K562 (cell line): ENCODE data around the gene NUP50. TPM values are rescaled to one million over a fixed set of nuclear protein-coding genes. Genes with fewer than 3 reads are reported as not detected.

Source experiments
- ATAC-seq: fragments of 200-7000 bp; cut with Tn5 transposase; 3 replicates; pipeline ENCODE4 v1.9.1; 2020; ENCODE audit warnings: moderate library complexity
- BruUV-seq: library from RNA; stranded (reverse); fragments of 400-500 nt; replicated peaks from 2 replicates; lab custom pipeline; 2021; lab: Mats Ljungman, UMichigan
- CTCF ChIA-PET: fragments of 300-600 bp; formaldehyde crosslinking; extraction: SDS; loops from one replicate; lab custom pipeline; 2021; ENCODE audit warnings: low intra/inter-chr PET ratio; lab: Yijun Ruan, JAX
- POLR2A ChIA-PET: fragments of 300-600, 350-650 bp; sonication (Branson Sonifier 250); formaldehyde crosslinking; extraction: SDS; loops from one replicate; lab custom pipeline; 2021; ENCODE audit warnings: antibody characterized with exemption, inconsistent platforms; lab: Yijun Ruan, JAX
- DNase-seq, 4 experiments: peaks; one replicate each; pipeline versions ENCODE4 v3.0.0 to v3.0.0-alpha.2; 2011 to 2018; ENCODE audit warnings: low spot score in 3 of 4, mixed read lengths in 3 of 4; ENCODE audit errors: extremely low read depth in 1 of 4
- FAIRE-seq: peaks from 2 replicates; lab custom pipeline; 2011; peaks lifted over from hg19 to GRCh38; lab: Jason Lieb, UNC
- H2AFZ ChIP-seq: 2 replicates; pipeline ENCODE4 v1.6.0; 2011; ENCODE audit warnings: low read depth, low read length, control low read depth, inconsistent platforms
- H3K27ac ChIP-seq: fragments of 200-600 bp; 3 replicates; pipeline ENCODE4 v1.8.0; 2011; ENCODE audit warnings: low read depth, mild to moderate bottlenecking, control low read depth, inconsistent platforms, low read length, moderate library complexity, mixed read lengths; ENCODE audit errors: extremely low read depth
- H3K27me3 ChIP-seq, 2 experiments: fragments of 300-600 bp in 1 of 2; 2 replicates in 1 of 2; 3 replicates in 1 of 2; pipeline versions ENCODE4 v1.6.0 to v1.8.0; 2011; ENCODE audit warnings: inconsistent platforms in 2 of 2, low read length in 2 of 2, mild to moderate bottlenecking in 1 of 2, mixed read lengths in 1 of 2, moderate library complexity in 1 of 2; ENCODE audit not compliant: control insufficient read depth in 2 of 2, insufficient read depth in 2 of 2
- H3K36me3 ChIP-seq: fragments of 300-600 bp; 3 replicates; pipeline ENCODE4 v1.8.0; 2011; ENCODE audit warnings: mild to moderate bottlenecking, low read length, inconsistent platforms; ENCODE audit not compliant: control insufficient read depth, insufficient read depth
- H3K4me1 ChIP-seq, 2 experiments: fragments of 200-600 bp in 1 of 2; replicated peaks in 1 of 2; 2 replicates in 1 of 2; 3 replicates in 1 of 2; pipeline versions ENCODE4 v1.5.1 to v1.8.0; 2011; ENCODE audit warnings: inconsistent platforms in 2 of 2, low read length in 2 of 2, mild to moderate bottlenecking in 1 of 2, mixed read lengths in 1 of 2, moderate library complexity in 1 of 2; ENCODE audit not compliant: control insufficient read depth in 2 of 2, insufficient read depth in 2 of 2
- H3K4me2 ChIP-seq: 2 replicates; pipeline ENCODE4 v1.6.1; 2011; ENCODE audit warnings: low read length, control low read depth, inconsistent platforms, mixed read lengths; ENCODE audit not compliant: insufficient read depth
- H3K4me3 ChIP-seq: fragments of 200-600 bp; sonication (generic), shearing (Covaris generic); 2 replicates; pipeline ENCODE4 v1.5.1; 2016; ENCODE audit warnings: control low read depth, inconsistent platforms
- H3K79me2 ChIP-seq: fragments of 200-600 bp; 3 replicates; pipeline ENCODE4 v1.8.0; 2011; ENCODE audit warnings: low read length, inconsistent platforms; ENCODE audit not compliant: control insufficient read depth, insufficient read depth
- H3K9ac ChIP-seq, 2 experiments: 2 replicates each; pipeline versions ENCODE4 v1.6.0 to v1.6.1; 2011; ENCODE audit warnings: low read depth in 2 of 2, low read length in 2 of 2, control low read depth in 1 of 2, inconsistent platforms in 1 of 2, mild to moderate bottlenecking in 1 of 2, mixed read lengths in 1 of 2; ENCODE audit not compliant: insufficient read depth in 1 of 2
- H3K9me1 ChIP-seq: one replicate; pipeline ENCODE4 v1.6.0; 2011; ENCODE audit warnings: inconsistent platforms, mild to moderate bottlenecking, low read length, moderate library complexity; ENCODE audit not compliant: control insufficient read depth, insufficient read depth
- H3K9me3 ChIP-seq: replicated peaks from 2 replicates; pipeline ENCODE4 v1.5.1; 2011; ENCODE audit warnings: low read depth, low read length, inconsistent platforms; ENCODE audit not compliant: control insufficient read depth, insufficient read depth
- H4K20me1 ChIP-seq: replicated peaks from 2 replicates; pipeline ENCODE4 v1.6.1; 2011; ENCODE audit warnings: low read length, inconsistent platforms, mixed read lengths; ENCODE audit not compliant: control insufficient read depth, insufficient read depth
- BRCA1 ChIP-seq, 2 experiments: fragments of 450-650 bp in 1 of 2; sonication (generic) in 1 of 2; formaldehyde crosslinking in 1 of 2; IDR thresholded peaks; 2 replicates each; pipeline versions ENCODE4 v1.5.0 to v1.6.1; 2017 to 2020; ENCODE audit warnings: mild to moderate bottlenecking in 1 of 2, missing genetic modification reagents in 1 of 2
- CBFB ChIP-seq: sonication (generic); formaldehyde crosslinking; IDR thresholded peaks from 2 replicates; pipeline ENCODE4 v1.4.0; 2020; ENCODE audit warnings: mild to moderate bottlenecking, missing genetic modification reagents
- HDAC1 ChIP-seq, 2 experiments: fragments of 450-650 bp; IDR thresholded peaks; 2 replicates each; pipeline ENCODE4 v1.6.1; 2016 to 2017; ENCODE audit warnings: inconsistent platforms in 1 of 2, mild to moderate bottlenecking in 1 of 2, moderate library complexity in 1 of 2
- NONO ChIP-seq, 2 experiments: fragments of 200-400 bp in 1 of 2; fragments of 450-650 bp in 1 of 2; formaldehyde crosslinking in 1 of 2; IDR thresholded peaks; 2 replicates each; pipeline ENCODE4 v1.6.1; 2017; ENCODE audit warnings: low read depth in 2 of 2, mild to moderate bottlenecking in 2 of 2, moderate library complexity in 2 of 2, low read length in 1 of 2
- NR1H2 ChIP-seq: sonication (generic); formaldehyde crosslinking; IDR thresholded peaks from 2 replicates; pipeline ENCODE4 v1.4.0; 2020; ENCODE audit warnings: mild to moderate bottlenecking, missing genetic modification reagents
- PCBP2 ChIP-seq: fragments of 200-400 bp; formaldehyde crosslinking; IDR thresholded peaks from 2 replicates; pipeline ENCODE4 v1.6.1; 2018; ENCODE audit warnings: low read length, low read depth, mild to moderate bottlenecking, moderate library complexity; ENCODE audit not compliant: poor library complexity, severe bottlenecking
- POLR2A ChIP-seq: fragments of 450-650 bp; conservative IDR thresholded peaks from 2 replicates; pipeline ENCODE4 v1.6.1; 2016
- POLR2H ChIP-seq: IDR thresholded peaks from 2 replicates; pipeline ENCODE4 v1.6.1; 2016; ENCODE audit warnings: missing genetic modification characterization, low read depth, mild to moderate bottlenecking, control low read depth, missing compliant biosample characterization, moderate library complexity
- SMARCE1 ChIP-seq: fragments of 450-650 bp; IDR thresholded peaks from 2 replicates; pipeline ENCODE4 v1.7.1; 2016; ENCODE audit warnings: mild to moderate bottlenecking
- SPI1 ChIP-seq: IDR thresholded peaks from 2 replicates; pipeline ENCODE4 v1.6.1; 2011; ENCODE audit warnings: low read depth, low read length, control low read depth, borderline replicate concordance
- TBP ChIP-seq: optimal IDR thresholded peaks from 2 replicates; pipeline ENCODE3; 2011; ENCODE audit warnings: low read depth, low read length, improper control_type of control experiment
- TCF7L2 ChIP-seq: fragments of 150-350 bp; IDR thresholded peaks from 2 replicates; pipeline ENCODE4 v1.6.1; 2016; ENCODE audit warnings: low read depth, mild to moderate bottlenecking, low read length, moderate library complexity
- UBTF ChIP-seq, 2 experiments: IDR thresholded peaks; 2 replicates each; pipeline ENCODE4 v1.6.1; 2012; ENCODE audit warnings: improper control_type of control experiment in 2 of 2, low read depth in 2 of 2, low read length in 2 of 2, borderline replicate concordance in 1 of 2
- ZBTB9 ChIP-seq: fragments of 450-650 bp; formaldehyde crosslinking; IDR thresholded peaks from 2 replicates; pipeline ENCODE4 v1.4.0; 2020; ENCODE audit warnings: mild to moderate bottlenecking, moderate library complexity
- ZNF830 ChIP-seq: fragments of 250-450 bp; sonication (Bioruptor Pico); IDR thresholded peaks from 2 replicates; pipeline ENCODE4 v1.5.0; 2021; ENCODE audit warnings: mild to moderate bottlenecking
- WGBS: fragments of 100-300 bp; shearing (Covaris generic); methylation state at CpG from one replicate; pipeline ENCODE4 v1.1.6; 2016; ENCODE audit warnings: low coverage, mixed read lengths; ENCODE audit not compliant: insufficient coverage; ENCODE audit errors: missing lambda C conversion rate; 5-methylcytosine and 5-hydroxymethylcytosine counted together
- in situ Hi-C: fragments of 300-500 bp; cut with MboI; formaldehyde crosslinking; loops from 4 replicates; pipeline ENCODE4 v1.15.0; 2018; ENCODE audit warnings: inconsistent platforms, mixed read lengths
- intact Hi-C: fragments of 100-400 bp; cut with micrococcal nuclease; formaldehyde crosslinking; loops from 2 replicates; pipeline ENCODE4 v1.14.2; 2022
- polyA plus RNA-seq, 8 experiments: library from polyadenylated mRNA; depleted of rRNA in 4 of 8; stranded (reverse) in 5 of 8; unstranded in 3 of 8; fragments of >200 nt; fragmentation: Nextera tagmentation in 2 of 8; fragmentation: Illumina TruSeq in 1 of 8; extraction: Ambion mirVana in 2 of 8; extraction: Trizol in 1 of 8; gene quantifications; 2 replicates each; pipeline versions ENCODE4 v1.2.1 to v1.2.3, GENCODE V29; 2011 to 2014; ENCODE audit warnings: inconsistent platforms in 1 of 8, missing spikeins in 1 of 8
- total RNA-seq, 7 experiments: library from RNA; depleted of rRNA in 6 of 7; stranded (reverse); fragments of >200 nt in 6 of 7; fragmentation: Illumina TruSeq in 2 of 7; extraction: Trizol in 2 of 7; gene quantifications; 2 replicates each; pipeline versions ENCODE4 v1.2.1 to v1.2.3, GENCODE V29; 2011 to 2021; ENCODE audit warnings: low replicate concordance in 1 of 7

Gene NUP50
- total and polyA plus RNA-seq, 9 of the 15 experiments (the other 6 are each of a cell fraction or from before 2014, with no cell fraction given), result 23.8 to 83.7 (median 55.3) TPM

- no peaks in the 10 kb centered on the region for H3K4me1 ChIP-seq
- in situ Hi-C loops, result no loop called here
- no TSS peak for BruUV-seq
- POLR2A ChIA-PET, result no interaction called here
- H3K79me2 ChIP-seq, result no peaks in the 10 kb centered on the region
- no peak overlapping the region for H3K27ac ChIP-seq
- H3K9ac ChIP-seq, result no peak overlapping the region
- CTCF ChIA-PET, result no interaction called here
- peaks cover 3 to 11% of the 10 kb centered on the region in 2 experiments; a peak in 1 of 5 replicates for H3K27me3 ChIP-seq
- intact Hi-C loops, result no loop called here
- no peak overlapping the region for H3K4me3 ChIP-seq
- 0% methylated on average over 8 of the region's 8 CpGs for WGBS
- no peak for DNase-seq
- no peaks in the 10 kb centered on the region for H3K36me3 ChIP-seq
- H3K4me2 ChIP-seq, result no peak overlapping the region
- H2AFZ ChIP-seq, result no peak overlapping the region
- no peaks in the 10 kb centered on the region for H4K20me1 ChIP-seq
- no peak for FAIRE-seq
- ATAC-seq, result no peak
- H3K9me3 ChIP-seq, result no peaks in the 10 kb centered on the region
- no peaks in the 10 kb centered on the region for H3K9me1 ChIP-seq
- TF ChIP-seq PCBP2 (no peak), TBP (no peak), SPI1 (no peak), CBFB (CRISPR knock-in tag) (no peak), SMARCE1 (no peak), UBTF (IDR thresholded peaks at IDR 0.05; ENCODE audit: borderline replicate concordance in 1 of 2, low read depth in 2 of 2, low read length in 2 of 2) (no peak), BRCA1 (IDR thresholded peaks at IDR 0.05) (no peak), BRCA1 (CRISPR knock-in tag; IDR thresholded peaks at IDR 0.05) (no peak), TCF7L2 (no peak), ZNF830 (CRISPR knock-in tag) (no peak), POLR2A (no peak), NR1H2 (CRISPR knock-in tag) (no peak), HDAC1 (IDR thresholded peaks at IDR 0.05) (no peak), POLR2H (tag) (no peak), ZBTB9 (CRISPR knock-in tag) (no peak), NONO (IDR thresholded peaks at IDR 0.05; ENCODE audit: low read depth in 2 of 2, low read length in 1 of 2) (no peak)
Measured at GRCh38 chr22:45120931-45121330, 42.8 kb upstream of the NUP50 start.
